ENCODE results near the gene EPHA3.

- TF ChIP-seq CTCF (tag by site-specific recombination; IDR thresholded peaks at IDR 0.05): no peak
- no peak for TF ChIP-seq ZNF274 (IDR thresholded peaks at IDR 0.05; ENCODE audit: low read length)
- TF ChIP-seq ZNF274 (tag by site-specific recombination; IDR thresholded peaks at IDR 0.05; ENCODE audit: borderline replicate concordance): no peak
- no peak for TF ChIP-seq PATZ1 (tag by site-specific recombination; IDR thresholded peaks at IDR 0.05)
- no peak for TF ChIP-seq ATF2 (tag by site-specific recombination; IDR thresholded peaks at IDR 0.05; ENCODE audit: low read depth)
- TF ChIP-seq ZNF792 (tag by site-specific recombination; IDR thresholded peaks at IDR 0.05): no peak
- no peak for TF ChIP-seq ZNF155 (tag by site-specific recombination; IDR thresholded peaks at IDR 0.05)
- TF ChIP-seq ZEB2 (tag by site-specific recombination; IDR thresholded peaks at IDR 0.05): no peak
- no peak for TF ChIP-seq ZNF558 (tag by site-specific recombination; IDR thresholded peaks at IDR 0.05)
- no peak for TF ChIP-seq SETDB1 (IDR thresholded peaks at IDR 0.05; ENCODE audit: insufficient read length, low read length)
These were observed 387.3 kb downstream of the EPHA3 start for GRCh38 chr3:89494734-89495133.
